Activated CD4-positive, CD25-positive, alpha-beta regulatory T cell treated with anti-CD3 and anti-CD28 coated beads, Interleukin-2, amount 50 U/mL, for 72 hours (primary cell): ENCODE data around the gene AGAP5.
"Not testable (repeated sequence)": the region's sequence is repeated elsewhere in the genome, so short reads cannot be mapped to it uniquely, and the experiment has no call there.

Source experiments
- DNase-seq: peaks from one replicate; pipeline ENCODE4 v3.0.0; 2021

AGAP5 gene

DNA sequence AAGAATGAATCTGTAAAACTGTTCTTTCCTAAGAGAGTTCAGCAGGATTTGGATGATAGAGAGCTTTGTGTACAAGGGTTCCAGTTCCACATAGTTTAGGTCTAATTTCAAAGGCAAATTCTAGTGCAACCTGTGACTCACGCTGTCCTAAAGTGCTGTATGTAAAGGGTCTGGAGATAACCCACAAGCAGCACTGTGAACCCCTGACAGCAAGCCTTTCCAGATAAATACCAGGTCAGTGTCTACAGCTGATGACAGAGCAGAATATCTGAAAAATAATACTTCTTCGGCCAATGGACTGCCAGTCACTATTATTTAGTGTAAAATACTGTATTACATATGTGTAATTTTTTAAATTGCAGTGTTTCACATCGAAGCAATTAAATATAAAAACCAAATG lies 16.0 kb upstream of the AGAP5 start:
- DNase-seq: not testable (repeated sequence)

DNA sequence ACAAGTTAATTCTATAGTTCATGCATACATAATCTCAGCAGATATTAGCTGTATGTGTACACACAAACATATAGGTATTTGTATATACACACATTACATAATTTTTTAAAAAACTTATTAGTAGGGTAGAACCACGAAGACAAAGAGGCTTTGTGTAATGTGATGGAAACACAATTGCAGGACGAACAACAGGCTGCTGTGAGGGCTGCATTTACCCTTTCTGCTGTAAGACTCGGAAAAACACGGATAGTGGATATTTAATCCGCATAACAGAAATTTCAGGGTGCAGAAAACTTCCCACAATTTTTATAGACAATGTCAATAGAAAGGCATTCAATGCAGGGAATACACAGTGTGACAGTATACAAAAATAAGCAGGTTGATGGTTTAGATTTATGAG lies 13.8 kb upstream of the AGAP5 start:
- DNase-seq: not testable (repeated sequence)

DNA sequence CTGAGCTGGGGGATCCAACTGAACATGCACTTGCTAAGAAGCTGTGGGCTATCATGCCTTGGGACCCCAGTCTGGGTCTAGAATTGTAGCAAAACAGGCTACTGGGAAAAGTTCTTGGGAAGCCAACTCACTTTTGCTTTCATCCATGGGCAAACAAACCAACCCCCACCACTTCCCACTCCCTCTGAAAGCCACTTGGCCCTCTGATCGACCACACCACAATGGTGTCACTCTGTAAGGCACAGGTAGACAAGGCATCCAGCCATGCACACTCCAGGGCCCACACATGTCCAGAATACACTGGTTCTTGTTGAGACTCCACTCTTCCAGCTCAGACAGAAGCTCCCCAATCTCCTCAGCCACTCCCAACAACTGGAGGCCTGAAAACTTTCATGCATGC lies 10.2 kb upstream of the AGAP5 start:
- DNase-seq: not testable (repeated sequence)

DNA sequence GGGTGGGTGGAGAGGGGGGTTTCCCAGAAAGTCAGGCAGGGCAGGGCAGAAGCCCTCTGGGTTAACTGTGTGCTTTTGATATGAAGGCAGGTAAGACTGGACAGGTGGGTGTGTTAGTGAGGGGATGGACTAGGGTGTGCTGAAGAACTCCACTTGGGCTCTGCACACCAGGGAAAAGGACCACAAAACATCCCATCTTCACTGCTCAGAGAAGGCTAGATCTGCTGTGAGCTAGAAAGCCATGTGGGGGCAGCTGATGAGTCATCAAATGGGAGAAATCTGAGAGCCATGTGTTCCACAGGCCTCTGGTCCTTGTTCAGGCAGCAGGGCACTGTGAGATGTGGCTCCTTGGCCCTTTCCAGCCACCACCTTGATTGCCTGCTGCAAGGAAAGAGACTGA lies 9.7 kb upstream of the AGAP5 start:
- not testable (repeated sequence) for DNase-seq

DNA sequence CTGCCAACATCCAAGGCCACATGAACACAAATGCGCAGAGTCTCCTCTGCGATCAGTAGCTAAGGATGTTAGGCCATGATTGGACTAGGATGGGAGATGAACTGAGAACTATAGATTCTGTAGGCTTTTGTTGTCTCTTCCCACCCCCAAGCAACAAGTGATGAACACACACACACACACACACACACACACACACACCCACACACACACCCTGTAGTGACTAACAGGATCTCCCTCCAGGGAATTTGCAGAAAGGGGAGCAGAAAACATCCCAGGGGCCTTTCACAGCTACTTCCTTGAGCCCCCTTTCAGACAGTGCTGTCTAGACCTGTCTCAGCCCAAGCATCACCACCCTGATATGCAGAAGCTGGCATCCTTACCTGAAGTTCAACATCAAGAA lies 8.6 kb upstream of the AGAP5 start:
- not testable (repeated sequence) for DNase-seq

DNA sequence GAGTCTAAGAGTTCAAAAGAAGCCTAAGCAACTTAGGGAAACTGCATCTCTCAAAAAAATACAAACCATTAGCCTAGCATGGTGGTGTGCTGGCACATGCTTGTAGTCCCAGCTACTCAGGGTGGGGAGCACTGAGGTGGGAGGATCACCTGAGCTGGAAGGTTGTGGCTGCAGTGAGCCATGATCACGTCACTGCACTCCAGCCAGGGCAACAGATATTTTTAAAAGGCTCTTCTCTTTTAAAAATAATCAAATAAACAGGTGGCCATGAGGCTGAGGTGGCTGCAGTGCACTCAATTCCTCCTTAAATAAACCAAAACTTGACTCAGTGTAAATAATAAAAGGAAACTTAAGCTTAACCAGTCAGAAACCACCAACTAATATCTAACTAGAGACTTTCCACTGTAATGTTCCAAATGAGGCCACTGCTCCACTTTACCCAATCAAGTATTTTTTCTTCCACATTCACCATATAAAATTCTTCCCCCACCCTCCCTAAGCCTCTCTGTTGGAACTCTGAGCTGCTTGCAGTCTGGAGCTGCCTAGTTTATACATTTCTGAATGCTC lies 7.7 kb upstream of the AGAP5 start:
- not testable (repeated sequence) for DNase-seq

DNA sequence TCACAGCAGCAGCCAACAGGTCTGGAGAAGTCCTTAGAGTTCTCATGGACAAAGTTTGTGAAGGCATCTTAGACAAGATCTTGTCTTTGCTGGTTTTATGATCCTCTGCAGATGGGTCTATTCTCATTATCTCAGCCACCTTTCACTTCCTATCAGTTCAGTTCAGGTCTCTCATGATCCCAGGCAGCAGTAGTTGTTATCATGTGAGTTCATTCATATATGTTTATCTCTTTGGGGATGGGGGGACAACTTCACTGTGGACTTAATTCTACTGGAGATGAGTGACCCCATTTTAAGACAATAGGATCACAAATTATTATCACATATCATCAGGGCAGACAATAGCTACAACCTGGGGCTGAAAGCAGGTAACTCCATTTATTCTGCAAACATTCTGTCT lies 6.0 kb upstream of the AGAP5 start:
- not testable (repeated sequence) for DNase-seq

DNA sequence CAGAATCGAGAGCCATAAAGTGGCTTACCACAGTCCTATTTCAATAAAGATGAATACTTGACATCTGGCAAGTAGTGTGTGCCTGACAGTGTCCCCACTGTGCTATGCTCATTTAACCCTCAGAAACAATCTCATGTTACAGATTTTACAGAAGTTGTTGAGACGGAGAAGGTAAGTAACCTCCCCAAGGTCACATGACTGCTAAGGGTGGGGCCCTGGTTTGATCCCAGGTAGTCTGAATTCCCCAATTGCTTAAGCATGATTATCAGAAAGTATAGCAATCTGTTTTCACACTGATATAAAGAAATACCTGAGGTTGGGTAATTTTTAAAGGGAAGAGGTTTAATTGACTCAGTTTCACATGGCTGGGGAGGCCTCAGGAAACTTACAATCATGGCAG lies 910 bp upstream of the AGAP5 start:
- not testable (repeated sequence) for DNase-seq

DNA sequence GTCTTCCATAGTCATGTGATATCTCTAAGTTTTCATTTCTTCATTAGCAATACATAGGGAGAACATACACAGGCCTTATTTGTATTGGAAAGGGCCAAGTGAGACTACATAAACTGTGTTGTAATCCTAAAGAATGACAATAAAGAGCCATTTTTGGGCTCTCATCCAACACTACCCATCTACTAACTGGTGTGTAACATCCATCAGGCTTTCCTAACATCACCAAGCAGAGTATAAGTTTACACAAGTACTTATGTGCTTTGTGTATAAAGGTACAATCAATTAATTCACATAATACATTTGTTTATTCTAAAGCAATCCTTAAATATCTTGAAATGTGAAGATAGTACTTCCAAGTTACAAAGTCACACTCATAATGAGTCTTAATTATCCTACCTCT lies 2.6 kb downstream of the AGAP5 start:
- not testable (repeated sequence) for DNase-seq

DNA sequence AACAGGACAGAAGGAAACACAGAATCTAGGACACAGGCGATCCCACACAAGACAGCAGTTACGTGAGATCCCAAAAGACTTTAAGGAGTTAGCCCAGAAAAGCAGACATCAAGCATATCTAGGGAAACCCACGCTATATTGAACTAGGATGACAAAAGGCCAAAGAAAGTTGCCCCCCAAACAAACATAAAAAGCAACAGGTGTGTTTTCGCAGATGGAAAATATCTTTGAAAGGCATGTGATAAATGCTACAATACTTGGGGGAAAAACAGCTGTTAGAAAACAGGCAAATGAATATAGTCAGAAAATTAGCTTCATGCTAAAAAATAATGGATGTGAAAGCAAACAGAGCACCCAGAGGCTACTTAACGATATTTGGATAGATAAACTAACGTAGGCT lies 7.2 kb downstream of the AGAP5 start:
- DNase-seq: not testable (repeated sequence)

DNA sequence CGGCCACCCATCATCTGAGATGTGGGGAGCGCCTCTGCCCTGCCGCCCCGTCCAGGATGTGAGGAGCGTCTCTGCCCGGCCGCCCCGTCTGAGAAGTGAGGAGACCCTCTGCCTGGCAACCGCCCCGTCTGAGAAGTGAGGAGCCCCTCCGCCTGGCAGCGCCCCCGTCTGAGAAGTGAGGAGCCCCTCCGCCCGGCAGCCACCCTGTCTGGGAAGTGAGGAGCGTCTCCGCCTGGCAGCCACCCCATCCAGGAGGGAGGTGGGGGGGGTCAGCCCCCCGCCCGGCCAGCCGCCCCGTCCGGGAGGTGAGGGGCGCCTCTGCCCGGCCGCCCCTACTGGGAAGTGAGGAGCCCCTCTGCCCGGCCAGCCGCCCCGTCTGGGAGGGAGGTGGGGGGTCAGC lies 8.3 kb downstream of the AGAP5 start:
- DNase-seq: not testable (repeated sequence)

DNA sequence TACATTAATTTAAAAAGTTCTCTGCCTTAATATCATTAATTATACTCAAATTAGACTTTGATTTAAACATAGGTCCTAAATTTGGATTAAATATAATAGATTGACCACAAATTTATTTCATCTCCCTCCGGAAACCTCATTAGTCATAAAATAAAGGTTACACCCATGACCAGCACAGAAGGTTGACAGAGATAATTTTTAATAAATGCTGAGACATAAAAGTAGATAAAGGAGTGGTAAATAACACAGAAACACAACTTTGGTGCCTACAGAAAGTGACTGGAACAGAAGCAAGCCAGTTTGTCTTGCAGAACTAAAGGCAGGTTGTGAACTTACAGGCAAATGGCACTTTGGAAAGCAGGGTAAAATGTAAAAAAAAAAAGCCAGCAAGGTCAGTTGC lies 10.3 kb downstream of the AGAP5 start:
- DNase-seq: not testable (repeated sequence)

DNA sequence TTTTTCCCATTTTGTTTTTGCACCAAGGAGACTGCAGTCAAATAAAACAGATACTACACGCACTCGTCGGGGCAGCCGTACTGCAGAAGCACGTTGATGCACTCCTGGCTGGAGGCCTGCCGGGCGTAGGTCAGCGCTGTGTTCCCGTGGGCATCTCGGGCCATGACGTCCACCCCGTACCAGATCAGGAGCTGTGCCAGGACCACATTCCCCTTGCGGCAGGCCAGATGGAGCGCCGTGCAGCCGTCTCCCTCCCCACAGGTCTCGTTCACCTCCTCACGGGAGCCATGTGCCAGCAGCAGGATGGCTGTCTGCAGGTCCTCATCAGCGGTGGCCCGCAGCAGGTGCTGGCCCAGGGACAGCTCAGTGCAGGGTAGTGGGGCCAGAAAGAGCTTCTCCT lies 23.4 kb downstream of the AGAP5 start:
- not testable (repeated sequence) for DNase-seq

DNA sequence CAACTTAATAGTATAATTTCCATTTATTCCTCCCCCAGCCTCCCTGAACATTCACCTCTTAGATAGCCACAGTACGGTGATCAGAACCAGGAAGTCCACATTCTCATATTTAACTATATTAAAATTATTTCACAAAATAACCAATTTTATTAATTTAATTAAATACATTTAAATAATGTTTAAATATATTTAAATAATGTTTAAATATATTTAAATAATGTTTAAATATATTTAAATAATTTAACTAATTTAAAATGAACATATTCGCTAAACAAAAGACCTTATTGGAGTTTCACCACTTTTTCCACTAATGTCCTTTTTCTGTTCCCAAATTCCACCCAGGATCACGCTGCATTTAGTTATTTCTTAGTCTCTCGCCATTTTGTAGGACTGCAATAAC lies 29.5 kb downstream of the AGAP5 start:
- DNase-seq: not testable (repeated sequence)

DNA sequence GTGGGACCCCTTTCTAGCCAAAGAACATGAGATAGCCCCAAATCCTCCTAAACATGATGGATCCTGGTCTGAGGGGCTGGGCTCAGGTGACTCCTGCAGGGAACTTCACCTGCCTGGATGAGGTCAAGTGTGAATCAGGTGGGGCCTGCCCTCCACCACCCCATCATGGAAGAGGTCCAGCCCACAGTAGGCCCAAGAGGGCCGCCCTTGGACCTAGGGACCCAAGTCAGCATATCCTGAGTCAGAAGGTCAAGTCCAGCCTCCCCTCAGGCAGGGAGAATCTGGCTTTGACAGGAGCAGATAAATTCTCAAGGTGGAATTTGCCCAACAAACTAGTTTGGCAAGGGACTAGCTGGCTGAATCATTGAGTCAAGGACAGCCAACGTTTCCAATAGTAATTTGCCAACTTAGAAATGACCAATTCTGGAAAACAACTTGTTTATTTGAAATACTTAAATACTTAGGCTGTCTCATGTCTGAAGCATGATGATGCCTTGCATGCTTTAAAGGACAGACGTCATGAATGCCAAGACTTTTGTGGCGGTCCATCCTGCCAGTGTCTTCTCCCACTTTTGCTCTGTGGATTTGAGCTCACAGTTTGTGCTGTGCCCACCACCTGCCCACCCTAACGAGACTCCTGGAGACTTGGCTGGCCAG lies 31.6 kb downstream of the AGAP5 start:
- DNase-seq: not testable (repeated sequence)

DNA sequence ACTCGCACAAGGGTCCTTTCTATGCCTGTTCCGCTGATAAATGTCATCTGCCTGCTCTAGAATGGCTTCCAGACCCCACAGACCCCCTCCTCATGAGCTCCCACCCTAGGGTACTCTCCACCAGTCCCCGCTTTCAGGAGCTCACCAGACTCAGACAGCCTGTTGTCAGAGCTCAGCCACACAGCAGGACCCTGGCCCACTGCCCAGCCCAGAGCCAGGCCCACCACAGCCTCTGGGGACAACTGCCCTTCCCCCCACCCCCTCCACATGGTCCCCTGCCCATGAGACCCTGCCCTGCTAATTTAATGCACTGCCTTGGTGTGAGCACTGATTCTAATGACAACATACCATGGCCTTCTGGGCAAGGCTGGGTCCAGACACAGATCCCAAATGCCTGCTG lies 32.3 kb downstream of the AGAP5 start:
- not testable (repeated sequence) for DNase-seq

DNA sequence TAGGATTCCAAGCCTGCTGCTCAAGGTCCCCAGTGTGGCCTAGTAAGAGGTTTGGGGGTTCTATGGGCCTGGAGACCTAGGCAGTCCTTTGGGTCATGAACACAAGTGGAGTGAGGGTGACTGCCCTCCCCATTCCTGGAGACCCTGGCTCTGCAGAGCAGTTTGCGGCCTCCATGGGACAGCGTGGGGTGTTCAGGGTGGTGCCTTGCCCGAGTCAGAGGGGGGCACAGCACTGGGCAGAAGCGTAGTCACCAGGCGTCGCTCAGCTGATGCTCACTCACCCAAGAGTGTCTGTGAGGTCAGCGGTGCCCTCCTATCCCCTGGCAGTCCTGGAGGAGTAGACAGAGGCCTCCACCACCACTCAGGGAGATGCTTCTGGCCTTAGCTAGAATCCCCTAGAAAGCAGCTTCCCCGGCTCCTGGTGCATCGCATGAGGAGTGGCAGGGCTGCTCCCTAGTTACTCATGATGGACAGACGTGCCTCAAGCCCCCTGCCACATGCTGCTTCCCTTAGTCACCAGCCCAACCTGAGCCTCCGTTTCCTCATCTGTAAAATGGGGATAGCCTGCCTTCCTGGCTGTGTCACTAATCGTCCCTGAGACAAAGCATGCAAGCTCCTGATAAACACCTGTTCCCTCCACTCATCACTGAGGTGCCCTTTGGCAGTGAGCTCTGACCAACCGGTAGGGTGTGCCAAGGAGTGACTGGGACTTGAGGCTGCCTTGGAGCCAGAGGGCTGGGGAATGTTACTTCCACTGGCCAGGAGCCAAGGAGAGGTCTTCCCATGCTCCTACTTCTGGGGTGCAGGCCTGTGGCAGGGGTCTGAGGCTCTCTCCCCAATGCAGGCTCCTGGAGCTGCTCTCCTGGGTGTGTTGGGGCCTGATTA lies 33.5 kb downstream of the AGAP5 start:
- DNase-seq: not testable (repeated sequence)

DNA sequence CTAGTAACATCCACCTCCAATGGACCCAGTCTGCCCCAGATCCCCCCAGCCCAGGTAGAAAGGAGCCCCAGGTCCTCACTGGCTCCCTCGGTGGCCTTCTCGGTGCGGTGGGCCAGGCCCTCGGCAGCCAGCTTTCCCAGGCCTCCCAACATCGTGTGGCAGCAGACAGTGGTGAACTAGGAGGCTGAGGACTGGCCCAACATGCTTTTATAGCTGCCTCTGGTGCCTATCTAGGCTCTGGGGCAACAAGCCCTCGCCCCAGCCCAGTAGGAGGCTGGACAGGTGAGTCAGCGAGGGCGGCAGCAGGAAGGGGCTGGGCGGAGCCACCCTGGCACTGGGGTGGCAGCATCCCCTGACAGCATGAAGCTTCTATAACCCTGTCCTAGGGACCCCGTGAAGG lies 34.3 kb downstream of the AGAP5 start:
- DNase-seq: not testable (repeated sequence)

DNA sequence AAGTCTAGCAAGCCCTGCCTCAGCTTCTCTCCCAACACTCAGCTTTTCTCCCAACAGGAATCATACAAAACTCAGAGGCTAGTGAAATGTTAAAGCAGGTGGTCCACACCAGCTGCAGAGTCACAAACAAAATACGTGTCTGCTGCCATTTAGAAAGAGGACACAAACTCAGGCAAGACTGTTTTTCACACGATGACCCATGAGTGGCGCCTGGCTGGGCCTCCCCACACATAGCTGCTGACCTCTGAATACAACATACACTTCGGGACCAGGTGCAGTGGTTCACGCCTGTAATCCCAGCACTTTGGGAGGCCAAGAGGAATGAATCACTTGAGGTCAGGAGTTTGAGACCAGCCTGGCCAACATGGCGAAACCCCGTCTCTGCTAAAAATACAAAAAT lies 35.2 kb downstream of the AGAP5 start:
- not testable (repeated sequence) for DNase-seq

DNA sequence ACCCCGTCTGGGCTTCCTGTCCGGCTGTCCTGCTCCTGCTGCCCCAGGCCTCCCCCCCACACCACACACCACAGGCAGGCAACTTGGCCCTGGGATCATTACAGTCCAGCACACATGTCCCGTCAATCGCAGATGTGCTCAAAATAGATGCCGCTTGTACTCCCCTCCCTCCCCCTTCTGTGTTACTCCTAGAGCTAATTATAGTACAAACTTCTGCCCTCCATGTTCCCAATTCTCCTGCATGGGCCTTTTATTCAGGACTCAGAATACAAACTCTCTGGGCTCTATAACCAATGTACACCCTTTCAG lies 42.0 kb downstream of the AGAP5 start, which contains the start of gene SYNPO2L:
Gene SYNPO2L, minus strand, starts transcription at position 40 of the 309 bp plus-strand sequence. CDS start 107 bp downstream, outside the sequence.
- DNase-seq: no peak

DNA sequence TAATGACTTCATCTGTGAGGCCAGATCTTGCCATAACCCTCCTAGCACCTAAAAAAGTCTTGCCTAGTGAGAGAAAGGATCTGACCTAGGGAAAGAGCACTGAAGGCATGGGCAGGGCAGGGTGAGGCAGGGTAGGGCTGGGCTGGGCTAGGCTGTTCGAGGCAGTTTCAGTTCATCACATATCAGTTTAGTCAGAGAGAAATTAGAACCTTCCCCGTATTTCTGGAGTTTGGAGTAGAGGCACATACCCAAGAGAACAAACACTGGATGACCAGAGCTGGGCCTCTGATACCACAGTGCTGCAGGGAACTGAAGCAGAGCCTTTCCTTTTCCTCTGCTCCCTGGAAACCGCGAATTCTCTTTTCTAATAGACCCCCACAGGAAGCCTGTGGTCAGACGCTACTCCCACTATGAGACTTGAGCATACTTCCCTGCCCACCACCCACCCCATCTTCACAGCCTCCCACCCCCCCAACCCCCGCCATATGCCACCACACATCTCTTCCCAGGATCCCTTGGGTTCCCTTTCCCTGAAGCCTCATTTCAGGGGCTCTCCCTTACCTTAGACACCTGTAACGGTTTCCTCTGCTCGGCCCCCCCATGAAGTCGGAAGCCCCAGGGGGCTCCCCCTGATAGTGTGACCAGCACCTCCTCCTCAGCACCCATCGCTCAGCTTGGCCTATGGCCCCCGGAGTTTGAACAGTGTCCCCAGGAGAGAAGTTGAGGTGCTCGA lies 42.5 kb downstream of the AGAP5 start:
- no peak for DNase-seq

DNA sequence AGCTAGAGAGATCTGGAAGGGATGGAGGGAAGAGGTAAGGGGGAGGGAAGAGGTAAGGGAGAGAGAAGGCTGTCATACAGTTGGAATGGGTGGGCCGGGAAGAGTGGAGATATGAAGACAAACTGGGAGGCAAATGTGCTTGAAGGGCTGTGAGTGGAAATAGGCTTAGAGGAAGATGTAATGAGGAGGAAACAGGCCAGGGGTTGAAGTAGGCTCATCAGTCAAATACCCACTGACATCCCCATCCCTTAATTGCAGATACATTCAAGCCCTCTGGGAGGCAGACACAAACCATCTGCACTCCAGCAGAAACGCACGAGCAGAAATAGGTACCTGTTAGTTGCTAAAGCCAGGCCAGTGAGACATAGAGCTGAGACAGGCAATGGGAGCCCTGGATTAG lies 44.2 kb downstream of the AGAP5 start:
- DNase-seq: no peak

DNA sequence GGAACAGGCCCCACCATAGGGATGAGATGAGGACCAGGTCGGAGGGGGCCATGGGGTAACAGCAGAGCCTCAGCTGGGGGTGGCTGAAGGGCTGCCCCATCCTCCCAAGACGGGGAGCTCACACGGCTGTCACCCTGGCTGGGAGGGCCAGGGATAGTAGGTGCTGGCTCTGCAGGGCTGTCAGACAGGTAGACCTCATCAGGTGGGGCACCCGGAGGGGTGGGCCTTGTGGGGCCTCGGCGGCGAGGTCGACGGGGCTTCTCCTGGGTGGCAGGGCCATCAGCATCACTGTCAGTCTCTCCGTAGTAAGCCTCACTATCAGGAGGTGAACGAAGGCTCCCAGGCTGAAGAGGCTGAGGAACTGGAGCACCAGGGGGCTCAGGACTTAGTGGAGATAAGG lies 44.7 kb downstream of the AGAP5 start:
- no peak for DNase-seq
